ENCODE data around the gene SMCHD1.
"Not testable (repeated sequence)": the region's sequence is repeated elsewhere in the genome, so short reads cannot be mapped to it uniquely, and the experiment has no call there.

SMCHD1 gene

DNA sequence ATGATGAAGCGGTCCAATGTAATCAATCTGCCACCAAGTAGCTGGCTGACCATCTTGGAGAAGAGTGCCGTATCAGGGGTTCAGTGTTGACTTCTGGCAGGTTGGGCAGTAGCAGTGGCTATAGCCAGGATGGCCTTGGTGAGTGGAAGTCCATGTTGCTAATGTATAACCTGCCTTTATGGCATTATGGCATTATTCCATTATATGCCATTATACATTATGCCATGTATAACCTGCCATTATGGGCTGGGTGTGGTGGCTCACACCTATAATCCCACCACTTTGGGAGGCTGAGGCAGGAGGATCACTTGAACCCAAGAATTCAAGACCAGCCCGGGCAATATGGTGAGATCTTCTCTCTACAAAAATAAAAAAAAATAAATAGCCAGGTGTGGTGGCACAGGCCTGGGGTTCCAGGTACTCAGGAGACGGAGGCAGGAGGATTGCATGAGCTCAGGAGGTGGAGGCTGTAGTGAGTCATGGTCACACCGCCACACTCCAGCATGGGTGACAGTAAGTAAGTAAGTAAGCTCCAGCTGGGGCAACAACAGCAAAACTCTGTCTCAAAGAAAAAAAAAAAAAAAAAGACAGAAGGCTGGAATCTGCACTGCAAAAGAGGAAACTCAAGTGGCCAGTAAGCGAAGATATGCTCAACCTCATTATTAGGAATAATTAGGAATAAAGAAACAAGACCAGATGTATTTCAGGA, 166.8 kb downstream of the SMCHD1 start:
- peak; percentile 52 to 56 (median 54) for DNase-seq

DNA sequence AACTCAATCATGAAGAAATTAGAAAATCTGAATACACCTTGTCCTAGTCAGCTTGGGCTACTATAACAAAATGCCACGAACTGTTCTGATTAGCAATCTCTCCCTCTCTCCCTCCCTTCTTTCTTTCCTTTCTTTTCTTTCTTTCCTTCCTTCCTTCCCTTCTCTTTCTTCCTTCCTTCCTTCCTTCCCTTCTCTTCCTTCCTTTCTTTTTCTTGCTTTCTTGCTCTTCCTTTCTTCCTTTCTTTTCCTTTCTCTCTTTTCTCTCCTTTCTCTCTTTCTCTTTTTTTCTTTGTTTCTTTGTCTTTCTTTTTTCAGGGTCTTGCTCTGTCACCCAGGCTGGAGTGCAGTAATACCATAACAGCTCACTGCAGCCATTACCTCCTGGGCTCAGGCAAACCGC, 167.7 kb downstream of the SMCHD1 start:
- no peak for DNase-seq

DNA sequence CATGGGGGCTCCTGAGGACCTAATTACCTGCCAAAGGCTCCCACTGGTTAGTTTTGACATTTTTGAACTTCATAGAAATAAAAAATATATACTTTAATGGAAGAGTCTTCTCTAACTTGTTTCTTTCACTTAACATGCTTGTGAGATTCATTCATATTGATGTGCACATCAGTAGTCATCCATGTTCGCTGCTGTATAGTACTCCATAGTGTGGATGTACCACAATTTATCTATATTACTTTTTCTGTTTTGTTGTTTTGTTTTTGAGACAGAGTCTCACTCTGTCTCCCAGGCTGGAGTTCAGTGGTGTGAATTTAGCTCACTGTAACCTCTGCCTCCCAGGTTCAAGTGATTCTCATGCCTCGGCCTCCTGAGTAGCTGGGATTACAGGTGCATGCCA, 168.4 kb downstream of the SMCHD1 start:
- DNase-seq = no peak

DNA sequence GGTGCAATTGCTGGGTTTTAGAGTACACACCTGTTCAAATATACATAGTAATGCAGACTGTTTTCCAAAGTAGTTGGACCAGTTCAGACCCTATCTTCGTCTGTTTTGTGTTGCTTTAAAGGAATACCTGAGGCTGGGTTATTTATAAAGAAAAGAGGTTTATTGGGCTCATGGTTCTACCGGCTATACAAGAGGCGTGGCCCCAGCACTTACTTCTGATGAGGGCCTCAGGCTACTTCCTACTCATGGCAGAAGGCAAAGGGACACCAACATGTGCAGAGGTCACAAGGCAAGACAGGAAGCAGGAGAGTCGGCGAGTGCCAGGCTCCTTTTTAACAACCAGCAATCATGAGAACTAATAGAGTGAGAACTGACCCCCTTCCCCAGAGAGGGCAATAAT, 169.3 kb downstream of the SMCHD1 start:
- no peak for DNase-seq

GRCh38 chr18:2825613-2826175, 170.2 kb downstream of the SMCHD1 start:
- DNase-seq = no peak

GRCh38 chr18:2826581-2826980, 171.1 kb downstream of the SMCHD1 start:
- peak; percentile 20 to 40 (median 32) for DNase-seq

DNA sequence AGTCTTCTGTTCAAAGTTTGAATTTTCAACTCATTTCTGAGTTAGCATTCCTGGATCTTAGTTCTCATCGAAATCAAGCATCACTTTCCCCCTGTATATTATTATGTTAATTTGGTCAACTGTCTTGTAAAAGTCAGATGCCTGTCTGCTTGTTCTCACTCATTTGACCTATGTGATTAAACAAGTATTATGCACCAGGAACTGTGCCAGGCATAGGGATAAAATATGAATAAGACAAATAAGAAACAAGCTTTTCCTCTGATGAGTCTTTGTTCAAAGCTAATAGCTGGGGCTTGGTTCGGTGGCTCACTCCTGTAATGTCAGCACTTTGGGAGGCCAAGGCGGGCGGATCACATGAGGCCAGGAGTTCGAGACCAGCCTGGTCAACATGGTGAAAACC, 171.5 kb downstream of the SMCHD1 start:
- DNase-seq = no peak

DNA sequence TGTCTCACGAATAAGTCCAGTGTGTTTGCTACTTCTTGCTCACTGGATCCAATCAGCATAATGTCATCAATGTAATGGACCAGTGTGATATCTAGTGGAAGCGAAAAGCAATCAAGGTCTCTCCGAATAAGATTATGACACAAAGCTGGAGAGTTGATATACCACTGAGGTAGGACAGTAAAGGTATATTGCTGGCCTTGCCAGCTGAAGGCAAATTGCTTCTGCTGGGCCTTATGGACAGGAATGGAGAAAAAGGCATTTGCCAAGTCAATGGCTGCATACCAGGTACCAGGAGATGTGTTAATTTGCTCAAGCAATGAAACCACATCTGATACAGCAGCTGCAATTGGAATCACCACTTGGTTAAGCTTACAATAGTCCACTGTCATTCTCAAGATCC, 180.6 kb downstream of the SMCHD1 start:
- not testable (repeated sequence) for DNase-seq

GRCh38 chr18:2837290-2837689, 181.8 kb downstream of the SMCHD1 start:
- DNase-seq = not testable (repeated sequence)

- no peak for DNase-seq
Measured at GRCh38 chr18:2839202-2839601, 183.7 kb downstream of the SMCHD1 start.

GRCh38 chr18:2840521-2840920, 185.0 kb downstream of the SMCHD1 start:
- DNase-seq = no peak

DNA sequence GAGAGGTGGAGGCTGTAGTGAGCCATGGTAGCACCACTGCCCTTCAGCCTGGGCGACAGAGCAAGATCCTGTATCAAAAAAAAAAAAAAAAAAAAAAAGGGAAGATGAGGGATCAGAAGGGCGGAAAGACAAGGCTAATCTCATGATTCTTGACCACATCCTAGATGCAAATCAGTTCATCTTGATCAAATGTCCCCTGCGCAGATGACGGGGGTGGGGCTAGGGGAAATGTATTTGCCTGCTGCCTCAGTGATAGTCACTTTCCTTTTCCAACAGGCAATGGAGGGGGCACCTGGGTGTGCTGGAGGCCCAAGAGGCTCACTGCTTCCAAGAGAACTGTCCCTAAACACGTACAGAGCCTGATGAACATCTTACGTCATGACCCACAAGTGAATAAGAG, 187.6 kb downstream of the SMCHD1 start:
- DNase-seq = peak; percentile 83 to 92 (median 91)

- DNase-seq = peak; percentile 92 to 98 (median 97)
Measured at GRCh38 chr18:2845172-2845571, 189.6 kb downstream of the SMCHD1 start.

DNA sequence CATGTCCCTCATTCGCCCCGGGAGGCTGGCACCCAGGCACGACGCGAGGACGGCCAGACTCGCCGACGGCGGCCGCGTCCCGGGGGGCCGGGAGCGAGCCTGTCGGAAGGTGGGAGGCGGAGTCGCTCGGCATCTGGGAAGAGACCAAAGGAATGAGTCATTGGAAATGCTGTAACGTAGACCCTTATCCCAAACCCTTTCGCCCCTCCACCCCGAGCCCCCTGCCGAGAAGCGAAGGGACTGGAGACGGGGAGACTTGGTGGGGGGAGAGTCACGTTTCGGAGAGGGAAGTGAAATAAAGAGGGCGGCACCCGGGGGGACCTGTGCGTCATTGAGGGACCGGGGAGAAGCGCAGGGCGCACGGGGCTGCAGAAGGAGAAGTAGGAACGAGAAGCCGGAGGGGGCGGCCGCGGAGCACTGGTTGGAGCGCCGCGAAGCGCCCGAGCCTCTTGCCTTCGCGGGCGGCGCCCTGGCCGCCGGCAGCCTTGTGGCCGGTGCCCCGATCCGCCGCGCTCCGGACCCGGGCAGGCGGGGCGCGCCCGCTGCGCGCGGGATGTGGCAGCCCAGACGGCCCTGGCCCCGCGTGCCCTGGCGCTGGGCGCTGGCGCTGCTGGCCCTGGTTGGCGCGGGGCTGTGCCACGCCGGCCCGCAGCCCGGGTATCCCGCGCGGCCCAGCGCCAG, 191.2 kb downstream of the SMCHD1 start, which contains the start of gene EMILIN2:
EMILIN2 (plus strand) TSS at position 371 of the 681 bp plus-strand sequence; CDS start at position 554, 183 bp downstream.
- peak; percentile 96 to 98 (median 97) for DNase-seq

GRCh38 chr18:2847317-2848246, 192.1 kb downstream of the SMCHD1 start:
- DNase-seq = peak; percentile 84 to 94 (median 87)

GRCh38 chr18:2848247-2849246, 193.0 kb downstream of the SMCHD1 start:
- peak; percentile 57 to 84 (median 81) for DNase-seq

- peak in 1 of 3 donors; percentile 47 for DNase-seq
Measured at GRCh38 chr18:2850816-2851215, 195.3 kb downstream of the SMCHD1 start.

GRCh38 chr18:2851771-2852170, 196.2 kb downstream of the SMCHD1 start:
- no peak for DNase-seq

- DNase-seq = not testable (repeated sequence)
Measured at GRCh38 chr18:2852460-2852859, 196.9 kb downstream of the SMCHD1 start.

- no peak for DNase-seq
Measured at GRCh38 chr18:2853173-2853925, 197.8 kb downstream of the SMCHD1 start.
